ENCODE measurements around the gene KCTD20. TPM values are rescaled to one million over a fixed set of nuclear protein-coding genes. Genes with fewer than 3 reads are reported as not detected.

Gene KCTD20
- total and polyA plus RNA-seq, 2 of the 13 experiments (the other 11 are each of a cell fraction or from before 2014, with no cell fraction given), result 52.7 to 67.1 TPM

DNA sequence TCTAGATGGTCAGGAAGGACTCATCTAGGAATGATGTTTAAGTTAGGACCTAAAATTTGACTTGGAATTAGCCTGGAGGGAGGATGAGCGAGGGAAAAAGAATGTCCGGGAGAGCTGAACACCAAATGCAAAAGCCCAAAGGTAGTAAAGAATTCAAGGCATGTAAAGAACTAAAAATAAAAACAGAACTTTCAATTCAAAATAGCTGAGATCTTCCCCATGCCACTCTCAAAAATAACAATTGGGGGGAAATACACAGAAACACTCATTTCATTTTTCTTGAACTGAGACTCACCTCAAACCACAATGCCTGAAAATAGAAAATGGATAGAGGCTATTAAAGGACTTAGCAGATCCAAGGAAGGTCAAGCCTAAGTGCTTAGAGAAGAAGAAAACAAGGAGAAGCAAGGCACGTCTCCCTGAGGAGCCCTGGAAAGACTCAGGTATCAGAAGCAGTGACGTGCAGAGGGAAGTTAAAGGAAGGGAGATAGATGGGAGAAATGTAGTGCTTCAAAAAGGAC is 10.6 kb upstream of the KCTD20 start:
- WGBS (ENCODE audit: low lambda C conversion rate), result 55% methylated on average over 4 of the region's 4 CpGs
- FAIRE-seq (no peak), ATAC-seq (no peak), DNase-seq (ENCODE audit: low spot score) (no peak)
- no peaks in the 10 kb centered on the region for H3K36me3 ChIP-seq (replicated peaks in 1 of 2; ENCODE audit: control insufficient read depth in 1 of 2, insufficient read depth in 2 of 2, low read length in 2 of 2)
- H3K4me2 ChIP-seq (ENCODE audit: low read depth, low read length), result no peak overlapping the region
- no peaks in the 10 kb centered on the region for H4K20me1 ChIP-seq (ENCODE audit: insufficient read depth, low read length)
- H3K4me3 ChIP-seq (replicated peaks in 1 of 3; ENCODE audit: insufficient read depth in 1 of 3, low read depth in 2 of 3, low read length in 3 of 3), result no peak overlapping the region
- no peak overlapping the region for H3K9ac ChIP-seq (ENCODE audit: insufficient read depth, low read depth, low read length)
- no peak overlapping the region for H3K27ac ChIP-seq (ENCODE audit: extremely low read length, insufficient read depth, low read length)
- intact Hi-C loops (cut with micrococcal nuclease; ENCODE audit: unreplicated experiment), result no loop called here
- CTCF ChIA-PET (ENCODE audit: low intra/inter-chr PET ratio, low total read pairs), result no interaction called here
- H3K4me1 ChIP-seq (ENCODE audit: insufficient read depth, low read length), result peaks cover 24% of the 10 kb centered on the region
- H2AFZ ChIP-seq (ENCODE audit: low read length), result no peak overlapping the region
- TF ChIP-seq, protein P1, sequence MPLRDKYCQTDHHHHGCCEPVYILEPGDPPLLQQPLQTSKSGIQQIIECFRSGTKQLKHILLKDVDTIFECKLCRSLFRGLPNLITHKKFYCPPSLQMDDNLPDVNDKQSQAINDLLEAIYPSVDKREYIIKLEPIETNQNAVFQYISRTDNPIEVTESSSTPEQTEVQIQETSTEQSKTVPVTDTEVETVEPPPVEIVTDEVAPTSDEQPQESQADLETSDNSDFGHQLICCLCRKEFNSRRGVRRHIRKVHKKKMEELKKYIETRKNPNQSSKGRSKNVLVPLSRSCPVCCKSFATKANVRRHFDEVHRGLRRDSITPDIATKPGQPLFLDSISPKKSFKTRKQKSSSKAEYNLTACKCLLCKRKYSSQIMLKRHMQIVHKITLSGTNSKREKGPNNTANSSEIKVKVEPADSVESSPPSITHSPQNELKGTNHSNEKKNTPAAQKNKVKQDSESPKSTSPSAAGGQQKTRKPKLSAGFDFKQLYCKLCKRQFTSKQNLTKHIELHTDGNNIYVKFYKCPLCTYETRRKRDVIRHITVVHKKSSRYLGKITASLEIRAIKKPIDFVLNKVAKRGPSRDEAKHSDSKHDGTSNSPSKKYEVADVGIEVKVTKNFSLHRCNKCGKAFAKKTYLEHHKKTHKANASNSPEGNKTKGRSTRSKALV (CRISPR knock-in tag; IDR thresholded peaks at IDR 0.05), result no peak
- TF ChIP-seq ZNF552 (CRISPR knock-in tag; IDR thresholded peaks at IDR 0.05; ENCODE audit: borderline replicate concordance), result no peak
- TF ChIP-seq HDAC6 (IDR thresholded peaks at IDR 0.05; ENCODE audit: low read depth, low read length), result no peak
- no peaks in the 10 kb centered on the region for H3K79me2 ChIP-seq (ENCODE audit: insufficient read depth, low read length)
- no TSS peak for BruUV-seq (replicated peaks)
- POLR2A ChIA-PET, result interaction anchor here (1.3 kb wide), 1 partner anchor 9 kb away, joined by 4 read pairs; no protein-coding TSS in a partner anchor
- no peaks in the 10 kb centered on the region for H3K9me3 ChIP-seq (ENCODE audit: low read length)
- in situ Hi-C loops (cut with HindIII; ENCODE audit: extremely low pct_ligation_motif_present, low pct_unique_long_range_greater_than_20kb), result no loop called here
- H3K27me3 ChIP-seq (ENCODE audit: control insufficient read depth in 1 of 2, insufficient read depth in 2 of 2, low read length in 2 of 2), result peaks cover 0 to 5% of the 10 kb centered on the region in 2 experiments; a peak in 1 of 5 replicates

DNA sequence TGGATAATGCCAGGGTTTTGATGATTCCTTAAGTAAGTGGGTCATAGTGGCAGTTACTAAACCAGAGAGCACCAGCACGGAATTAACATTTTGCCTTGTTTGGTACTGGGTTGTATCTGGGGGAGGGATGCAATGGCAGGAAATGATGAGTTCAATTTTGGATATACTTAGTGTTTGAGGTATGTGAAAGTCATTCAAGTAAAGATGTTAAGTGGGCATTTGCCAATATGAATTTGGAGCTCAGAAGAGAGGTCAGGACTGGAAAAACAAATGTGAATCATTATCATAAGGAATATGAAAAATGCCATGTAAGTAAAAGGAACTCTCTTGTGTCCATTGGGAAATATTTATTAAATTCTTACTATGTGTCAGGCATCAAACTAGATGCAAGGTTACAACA is 6.3 kb upstream of the KCTD20 start:
- intact Hi-C loops (cut with micrococcal nuclease; ENCODE audit: unreplicated experiment) (no loop called here), in situ Hi-C loops (cut with HindIII; ENCODE audit: extremely low pct_ligation_motif_present, low pct_unique_long_range_greater_than_20kb) (no loop called here)
- Histone ChIP-seq H4K20me1 (ENCODE audit: insufficient read depth, low read length) (no peaks in the 10 kb centered on the region), H3K27me3 (ENCODE audit: control insufficient read depth in 1 of 2, insufficient read depth in 2 of 2, low read length in 2 of 2) (peaks cover 0 to 5% of the 10 kb centered on the region in 2 experiments; a peak in 1 of 5 replicates), H3K4me3 (replicated peaks in 1 of 3; ENCODE audit: insufficient read depth in 1 of 3, low read depth in 2 of 3, low read length in 3 of 3) (no peak overlapping the region), H3K9me3 (ENCODE audit: low read length) (no peaks in the 10 kb centered on the region), H3K36me3 (replicated peaks in 1 of 2; ENCODE audit: control insufficient read depth in 1 of 2, insufficient read depth in 2 of 2, low read length in 2 of 2) (no peaks in the 10 kb centered on the region), H3K27ac (ENCODE audit: extremely low read length, insufficient read depth, low read length) (no peak overlapping the region), H3K79me2 (ENCODE audit: insufficient read depth, low read length) (no peaks in the 10 kb centered on the region), H3K9ac (ENCODE audit: insufficient read depth, low read depth, low read length) (no peak overlapping the region), H3K4me2 (ENCODE audit: low read depth, low read length) (no peak overlapping the region), H2AFZ (ENCODE audit: low read length) (no peak overlapping the region), H3K4me1 (ENCODE audit: insufficient read depth, low read length) (peaks cover 34% of the 10 kb centered on the region)
- ChIA-PET CTCF (ENCODE audit: low intra/inter-chr PET ratio, low total read pairs) (no interaction called here), POLR2A (no interaction called here)
- DNase-seq (ENCODE audit: low spot score), result no peak
- no peak for ATAC-seq
- no TSS peak for BruUV-seq (replicated peaks)
- no peak for FAIRE-seq
- 6% methylated on average over 1 of the region's 1 CpG for WGBS (ENCODE audit: low lambda C conversion rate)
- TF ChIP-seq ZNF34 (CRISPR knock-in tag; IDR thresholded peaks at IDR 0.05; ENCODE audit: borderline replicate concordance) (no peak), ZNF644 (CRISPR knock-in tag; IDR thresholded peaks at IDR 0.05; ENCODE audit: low read depth) (no peak), ZFP36L2 (CRISPR knock-in tag; IDR thresholded peaks at IDR 0.05) (no peak), ZNF572 (CRISPR knock-in tag; IDR thresholded peaks at IDR 0.05) (no peak), MTA1 (CRISPR knock-in tag; IDR thresholded peaks at IDR 0.05; ENCODE audit: borderline replicate concordance) (no peak), ZBTB1 (CRISPR knock-in tag; IDR thresholded peaks at IDR 0.05; ENCODE audit: borderline replicate concordance) (no peak), CAMTA2 (CRISPR knock-in tag; IDR thresholded peaks at IDR 0.05; ENCODE audit: borderline replicate concordance) (no peak)
- TF ChIP-seq, protein P2, sequence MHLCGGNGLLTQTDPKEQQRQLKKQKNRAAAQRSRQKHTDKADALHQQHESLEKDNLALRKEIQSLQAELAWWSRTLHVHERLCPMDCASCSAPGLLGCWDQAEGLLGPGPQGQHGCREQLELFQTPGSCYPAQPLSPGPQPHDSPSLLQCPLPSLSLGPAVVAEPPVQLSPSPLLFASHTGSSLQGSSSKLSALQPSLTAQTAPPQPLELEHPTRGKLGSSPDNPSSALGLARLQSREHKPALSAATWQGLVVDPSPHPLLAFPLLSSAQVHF (CRISPR knock-in tag; IDR thresholded peaks at IDR 0.05), result no peak

Data from HepG2 (cell line).